ENCODE measurements around the gene QPRT.
"Not testable (repeated sequence)": the region's sequence is repeated elsewhere in the genome, so short reads cannot be mapped to it uniquely, and the experiment has no call there.

Gene QPRT

DNA sequence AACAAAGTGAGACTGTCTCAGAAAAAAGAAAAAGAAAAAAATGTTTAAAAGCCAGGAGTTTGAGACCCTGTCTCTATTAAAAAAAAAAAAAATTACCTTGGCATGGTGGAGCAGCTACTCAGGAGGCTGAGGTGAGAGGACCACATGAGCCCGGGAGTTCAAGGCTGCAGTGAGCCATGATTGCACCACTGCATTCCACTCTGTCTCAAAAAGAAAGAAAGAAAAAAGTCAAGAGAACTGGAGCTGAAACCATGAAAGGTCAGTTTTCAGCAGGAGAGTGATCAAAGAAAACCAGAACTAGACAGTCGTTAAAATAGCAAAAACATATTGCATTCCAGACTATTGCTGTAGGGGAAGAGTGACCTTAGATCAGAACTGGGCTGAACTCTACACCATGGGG is 8.8 kb downstream of the QPRT start:
- H3K4me3 ChIP-seq (ENCODE audit: low read depth, low read length): no peak overlapping the region
- TF ChIP-seq CTCF (IDR thresholded peaks at IDR 0.05; ENCODE audit: borderline replicate concordance, insufficient read depth, low read depth, low read length): no peak

- TF ChIP-seq CTCF (IDR thresholded peaks at IDR 0.05; ENCODE audit: borderline replicate concordance, insufficient read depth, low read depth, low read length): no peak
- H3K4me3 ChIP-seq (ENCODE audit: low read depth, low read length): no peak overlapping the region
Observed at GRCh38 chr16:29688172-29688571, 9.2 kb downstream of the QPRT start.

DNA sequence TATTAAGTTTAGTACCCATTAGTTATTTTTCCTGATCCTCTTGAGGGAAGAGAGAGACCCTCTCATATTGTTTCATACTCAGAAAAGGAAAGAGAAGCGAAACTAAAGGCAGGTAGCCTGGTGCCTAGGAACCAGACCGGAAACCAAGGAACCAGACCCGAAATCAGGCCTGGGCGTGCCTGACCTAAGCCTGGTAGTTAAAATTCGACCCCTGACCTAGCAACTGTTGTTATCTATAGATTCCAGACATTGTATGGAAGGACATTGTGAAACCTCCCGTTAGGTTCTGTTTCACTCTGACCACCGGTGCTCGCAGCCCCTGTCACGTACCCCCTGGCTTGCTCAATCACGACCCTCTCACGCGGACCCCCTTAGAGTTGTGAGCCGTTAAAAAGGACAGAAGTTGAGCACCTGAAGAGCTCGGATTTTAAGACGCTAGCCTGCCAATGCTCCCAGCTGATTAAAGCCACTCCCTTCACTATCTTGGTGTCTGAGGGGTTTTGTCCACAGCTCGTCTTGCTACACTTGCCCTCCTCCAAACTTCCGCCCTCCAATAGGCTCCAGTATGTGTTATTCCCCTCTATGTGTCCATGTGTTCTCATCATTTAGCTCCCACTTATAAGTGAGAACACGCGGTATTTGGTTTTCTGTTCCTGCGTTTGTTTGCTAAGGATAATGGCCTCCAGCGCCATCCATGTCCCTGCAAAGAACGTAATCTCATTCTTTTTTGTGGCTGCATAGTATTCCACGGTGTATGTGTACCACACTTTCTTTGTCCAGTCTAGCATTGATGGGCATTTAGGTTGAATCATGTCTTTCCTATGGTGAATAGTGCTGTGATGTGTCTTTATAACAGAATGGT is 10.7 kb downstream of the QPRT start:
- not testable (repeated sequence) for H3K4me3 ChIP-seq (ENCODE audit: low read depth, low read length)

- not testable (repeated sequence) for H3K4me3 ChIP-seq (ENCODE audit: low read depth, low read length)
Observed at GRCh38 chr16:29692606-29693005, 13.6 kb downstream of the QPRT start.

- H3K4me3 ChIP-seq (ENCODE audit: low read depth, low read length): no peak overlapping the region
- TF ChIP-seq CTCF (IDR thresholded peaks at IDR 0.05; ENCODE audit: borderline replicate concordance, insufficient read depth, low read depth, low read length): no peak
Observed at GRCh38 chr16:29694384-29695195, 15.6 kb downstream of the QPRT start.

DNA sequence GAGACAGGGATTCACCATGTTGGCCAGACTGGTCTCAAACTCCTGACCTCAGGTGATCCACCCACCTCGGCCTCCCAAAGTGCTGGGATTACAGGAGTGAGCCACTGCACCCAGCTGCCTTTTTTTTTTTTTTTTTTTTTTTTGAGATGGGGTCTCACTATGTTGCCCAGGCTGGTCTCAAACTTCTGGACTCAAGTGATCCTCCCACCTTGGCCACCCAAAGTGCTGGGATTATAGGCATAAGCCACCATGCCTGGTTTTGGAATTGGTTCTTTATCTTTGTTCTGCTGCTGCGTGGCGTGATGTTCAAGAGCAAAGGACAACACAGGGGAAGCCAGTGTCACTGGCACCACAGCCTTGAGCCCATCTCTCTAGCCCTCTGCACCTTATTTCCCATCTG is 16.7 kb downstream of the QPRT start:
- not testable (repeated sequence) for H3K4me3 ChIP-seq (ENCODE audit: low read depth, low read length)

- no peak for TF ChIP-seq CTCF (IDR thresholded peaks at IDR 0.05; ENCODE audit: borderline replicate concordance, insufficient read depth, low read depth, low read length)
- no peak overlapping the region for H3K4me3 ChIP-seq (ENCODE audit: low read depth, low read length)
Observed at GRCh38 chr16:29696881-29697331, 17.9 kb downstream of the QPRT start.

DNA sequence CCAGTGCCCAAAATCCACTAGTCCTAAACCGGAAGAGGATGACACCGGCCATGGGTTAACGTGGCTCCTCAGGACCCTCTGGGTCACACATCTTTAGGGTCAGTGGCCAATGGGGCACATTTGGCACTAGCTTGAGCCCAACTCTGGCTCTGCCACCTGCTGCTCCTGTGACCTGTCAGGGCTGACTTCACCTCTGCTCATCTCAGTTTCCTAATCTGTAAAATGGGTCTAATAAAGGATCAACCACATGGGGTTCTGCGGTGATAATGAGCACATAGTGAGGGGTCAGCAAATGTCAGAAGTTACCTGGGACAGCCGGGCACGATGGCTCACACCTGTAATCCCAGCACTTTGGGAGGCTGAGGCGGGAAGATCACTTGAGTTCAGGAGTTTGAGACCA is 18.4 kb downstream of the QPRT start:
- TF ChIP-seq CTCF (IDR thresholded peaks at IDR 0.05; ENCODE audit: borderline replicate concordance, insufficient read depth, low read depth, low read length): no peak
- no peak overlapping the region for H3K4me3 ChIP-seq (ENCODE audit: low read depth, low read length)
